ENCODE measurements around the gene OSBPL3.
A peak's percentile ranks its signal among the peaks of the same experiment; 100 is the strongest.

The OSBPL3 gene

GRCh38 chr7:25009257-25009656, 29.3 kb upstream of the OSBPL3 start:
- no peak overlapping the region for H3K4me3 ChIP-seq (ENCODE audit: low read length)
- H3K36me3 ChIP-seq (ENCODE audit: insufficient read depth, low read length): no peaks in the 10 kb centered on the region
- peaks cover 8% of the 10 kb centered on the region; the same call in 1 of the 2 replicates for H3K9me3 ChIP-seq (ENCODE audit: insufficient read depth, low read depth, low read length)
- H3K4me1 ChIP-seq (ENCODE audit: insufficient read depth, low read length): peaks cover 5% of the 10 kb centered on the region; the same call in 1 of the 2 replicates
- H3K27me3 ChIP-seq (ENCODE audit: insufficient read depth, low read length): no peaks in the 10 kb centered on the region
- H3K9ac ChIP-seq (ENCODE audit: low read depth, low read length): no peak overlapping the region
- H3K27ac ChIP-seq (ENCODE audit: low read depth, low read length): no peak overlapping the region
- 80% methylated on average over 5 of the region's 5 CpGs for WGBS

GRCh38 chr7:25007668-25008067, 27.7 kb upstream of the OSBPL3 start:
- H3K27me3 ChIP-seq (ENCODE audit: insufficient read depth, low read length): no peaks in the 10 kb centered on the region
- no peaks in the 10 kb centered on the region for H3K36me3 ChIP-seq (ENCODE audit: insufficient read depth, low read length)
- WGBS: 89% methylated on average over 1 of the region's 1 CpG
- no peak overlapping the region for H3K27ac ChIP-seq (ENCODE audit: low read depth, low read length)
- H3K4me1 ChIP-seq (ENCODE audit: insufficient read depth, low read length): peaks cover 5% of the 10 kb centered on the region; the same call in 1 of the 2 replicates
- H3K9ac ChIP-seq (ENCODE audit: low read depth, low read length): no peak overlapping the region
- no peak overlapping the region for H3K4me3 ChIP-seq (ENCODE audit: low read length)
- peaks cover 8% of the 10 kb centered on the region; the same call in 1 of the 2 replicates for H3K9me3 ChIP-seq (ENCODE audit: insufficient read depth, low read depth, low read length)

DNA sequence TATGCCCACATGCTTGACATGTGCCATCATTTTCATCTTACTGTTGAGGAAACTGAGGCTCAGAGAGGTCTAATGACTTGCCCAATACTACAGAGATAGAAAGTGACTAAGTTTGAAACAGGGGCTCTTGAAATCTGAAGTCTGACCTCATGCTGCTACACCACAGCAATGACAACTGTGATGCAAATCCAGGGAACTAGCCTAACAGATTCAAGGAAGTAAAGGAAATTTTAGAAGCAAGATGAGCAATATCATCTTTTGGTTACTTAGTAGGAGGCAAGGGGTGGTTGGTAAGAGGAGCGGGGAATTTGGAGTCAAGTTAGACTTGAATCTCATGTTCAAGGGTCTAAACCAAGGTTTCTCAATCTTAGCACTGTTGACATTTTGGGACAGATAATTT, 26.3 kb upstream of the OSBPL3 start:
- H3K4me3 ChIP-seq (ENCODE audit: low read length): no peak overlapping the region
- whole genome bisulfite sequencing: 94% methylated on average over 1 of the region's 1 CpG

DNA sequence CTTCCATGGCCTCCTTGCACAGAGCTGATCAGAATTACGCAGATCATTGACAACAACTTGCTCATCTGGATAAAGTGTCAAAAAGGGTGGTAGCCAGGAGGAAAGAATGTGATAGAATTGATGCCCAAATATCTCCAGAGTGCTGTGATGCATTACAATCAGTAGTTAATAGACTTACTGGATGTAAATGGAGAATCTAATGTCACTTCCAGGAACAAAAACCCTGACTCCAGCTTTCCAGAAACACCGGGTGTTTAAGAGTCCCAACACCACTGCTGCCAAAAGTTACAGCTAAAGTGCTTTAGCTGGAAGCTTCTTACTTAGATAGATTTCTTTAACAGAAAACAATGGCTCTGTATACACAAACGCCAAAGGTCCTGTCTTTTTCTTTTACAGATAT, 25.7 kb upstream of the OSBPL3 start:
- Histone ChIP-seq H3K9ac (ENCODE audit: low read depth, low read length) (no peak overlapping the region), H3K27ac (ENCODE audit: low read depth, low read length) (no peak overlapping the region), H3K36me3 (ENCODE audit: insufficient read depth, low read length) (no peaks in the 10 kb centered on the region), H3K27me3 (ENCODE audit: insufficient read depth, low read length) (no peaks in the 10 kb centered on the region), H3K9me3 (ENCODE audit: insufficient read depth, low read depth, low read length) (peaks cover 8% of the 10 kb centered on the region; the same call in 1 of the 2 replicates), H3K4me1 (ENCODE audit: insufficient read depth, low read length) (peaks cover 5% of the 10 kb centered on the region; the same call in 1 of the 2 replicates), H3K4me3 (ENCODE audit: low read length) (no peak overlapping the region)
- WGBS: 81% methylated on average over 3 of the region's 3 CpGs

More for the DNA sequence above, 26.3 kb upstream of the OSBPL3 start:
- Histone ChIP-seq H3K9ac (ENCODE audit: low read depth, low read length) (no peak overlapping the region), H3K27ac (ENCODE audit: low read depth, low read length) (no peak overlapping the region), H3K9me3 (ENCODE audit: insufficient read depth, low read depth, low read length) (peaks cover 8% of the 10 kb centered on the region; the same call in 1 of the 2 replicates), H3K27me3 (ENCODE audit: insufficient read depth, low read length) (no peaks in the 10 kb centered on the region), H3K4me1 (ENCODE audit: insufficient read depth, low read length) (peaks cover 5% of the 10 kb centered on the region; the same call in 1 of the 2 replicates), H3K36me3 (ENCODE audit: insufficient read depth, low read length) (no peaks in the 10 kb centered on the region)

DNA sequence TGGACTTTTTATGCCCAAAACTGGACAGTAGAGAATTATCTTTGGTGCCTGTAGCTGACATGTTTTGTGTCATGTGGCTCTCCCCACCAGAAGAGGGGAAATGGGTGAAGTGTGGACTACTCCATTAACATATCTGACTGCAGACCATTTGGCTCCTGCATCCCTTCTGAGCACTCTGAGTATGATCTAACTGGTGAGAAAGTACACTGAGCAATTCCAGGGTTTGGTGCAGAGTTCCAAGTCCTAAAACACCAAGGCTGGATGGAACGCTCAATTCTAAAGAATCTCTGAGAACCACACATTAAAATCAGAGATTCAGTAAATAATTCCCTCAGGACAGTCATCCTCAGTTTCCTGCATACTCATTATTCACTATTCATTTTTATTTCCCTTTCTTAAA, 22.8 kb upstream of the OSBPL3 start:
- Histone ChIP-seq H3K27ac (ENCODE audit: low read depth, low read length) (no peak overlapping the region), H3K36me3 (ENCODE audit: insufficient read depth, low read length) (no peaks in the 10 kb centered on the region), H3K9ac (ENCODE audit: low read depth, low read length) (no peak overlapping the region), H3K27me3 (ENCODE audit: insufficient read depth, low read length) (no peaks in the 10 kb centered on the region), H3K4me3 (ENCODE audit: low read length) (no peak overlapping the region), H3K9me3 (ENCODE audit: insufficient read depth, low read depth, low read length) (no peaks in the 10 kb centered on the region), H3K4me1 (ENCODE audit: insufficient read depth, low read length) (peaks cover 5% of the 10 kb centered on the region; the same call in 1 of the 2 replicates)
- WGBS: 95% methylated on average over 1 of the region's 1 CpG

- H3K27ac ChIP-seq (ENCODE audit: low read depth, low read length): no peak overlapping the region
- no peak overlapping the region for H3K4me3 ChIP-seq (ENCODE audit: low read length)
- H3K36me3 ChIP-seq (ENCODE audit: insufficient read depth, low read length): no peaks in the 10 kb centered on the region
- no peaks in the 10 kb centered on the region for H3K27me3 ChIP-seq (ENCODE audit: insufficient read depth, low read length)
- no peaks in the 10 kb centered on the region for H3K4me1 ChIP-seq (ENCODE audit: insufficient read depth, low read length)
- H3K9ac ChIP-seq (ENCODE audit: low read depth, low read length): no peak overlapping the region
- H3K9me3 ChIP-seq (ENCODE audit: insufficient read depth, low read depth, low read length): no peaks in the 10 kb centered on the region
- WGBS: 94% methylated on average over 3 of the region's 3 CpGs
Measured at GRCh38 chr7:24995466-24995865, 15.5 kb upstream of the OSBPL3 start.

GRCh38 chr7:24992314-24992713, 12.3 kb upstream of the OSBPL3 start:
- Histone ChIP-seq H3K27me3 (ENCODE audit: insufficient read depth, low read length) (no peaks in the 10 kb centered on the region), H3K9me3 (ENCODE audit: insufficient read depth, low read depth, low read length) (no peaks in the 10 kb centered on the region), H3K36me3 (ENCODE audit: insufficient read depth, low read length) (no peaks in the 10 kb centered on the region), H3K9ac (ENCODE audit: low read depth, low read length) (no peak overlapping the region), H3K4me1 (ENCODE audit: insufficient read depth, low read length) (no peaks in the 10 kb centered on the region), H3K27ac (ENCODE audit: low read depth, low read length) (no peak overlapping the region), H3K4me3 (ENCODE audit: low read length) (no peak overlapping the region)
- 97% methylated on average over 4 of the region's 4 CpGs for WGBS

GRCh38 chr7:24991353-24991752, 11.4 kb upstream of the OSBPL3 start:
- H3K9ac ChIP-seq (ENCODE audit: low read depth, low read length): no peak overlapping the region
- H3K4me3 ChIP-seq (ENCODE audit: low read length): no peak overlapping the region
- no peaks in the 10 kb centered on the region for H3K9me3 ChIP-seq (ENCODE audit: insufficient read depth, low read depth, low read length)
- WGBS: 92% methylated on average over 3 of the region's 3 CpGs
- no peak overlapping the region for H3K27ac ChIP-seq (ENCODE audit: low read depth, low read length)
- H3K4me1 ChIP-seq (ENCODE audit: insufficient read depth, low read length): no peaks in the 10 kb centered on the region
- no peaks in the 10 kb centered on the region for H3K27me3 ChIP-seq (ENCODE audit: insufficient read depth, low read length)
- no peaks in the 10 kb centered on the region for H3K36me3 ChIP-seq (ENCODE audit: insufficient read depth, low read length)

DNA sequence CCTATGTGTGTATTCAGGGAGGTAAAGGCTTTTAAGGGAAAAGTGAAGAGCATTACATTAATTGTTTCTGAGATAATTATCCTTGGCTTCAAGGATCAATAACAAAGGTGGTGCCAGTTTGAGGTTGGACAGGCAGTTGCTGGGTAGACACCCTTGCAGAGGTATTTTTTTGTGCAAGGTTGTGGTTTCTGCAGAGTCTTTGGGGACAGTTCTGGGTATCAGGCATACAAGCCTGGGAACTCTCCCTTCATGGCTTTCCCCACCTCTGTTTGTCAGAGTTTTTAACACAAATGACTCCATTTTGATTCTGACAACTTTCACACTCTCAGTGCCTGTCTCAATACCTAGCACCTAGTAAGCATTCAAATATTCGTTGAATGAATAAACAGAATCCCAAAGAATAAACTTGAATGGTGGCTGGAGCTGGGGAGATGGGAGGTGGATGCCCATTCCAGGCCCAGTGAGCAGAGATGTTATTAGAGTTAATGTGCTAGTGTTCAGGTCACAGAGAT, 7.4 kb upstream of the OSBPL3 start:
- Histone ChIP-seq H3K27me3 (ENCODE audit: insufficient read depth, low read length) (peaks cover 13% of the 10 kb centered on the region), H3K4me1 (ENCODE audit: insufficient read depth, low read length) (peaks cover 5% of the 10 kb centered on the region; the same call in 1 of the 2 replicates), H3K4me3 (ENCODE audit: low read length) (no peak overlapping the region), H3K9me3 (ENCODE audit: insufficient read depth, low read depth, low read length) (0 out of 2 replicates have a peak, but pooled peaks cover 9% of the 10 kb centered on the region), H3K27ac (ENCODE audit: low read depth, low read length) (no peak overlapping the region), H3K9ac (ENCODE audit: low read depth, low read length) (no peak overlapping the region), H3K36me3 (ENCODE audit: insufficient read depth, low read length) (no peaks in the 10 kb centered on the region)
- 96% methylated on average over 1 of the region's 1 CpG for WGBS

GRCh38 chr7:24982917-24983316, 2.9 kb upstream of the OSBPL3 start:
- H3K9me3 ChIP-seq (ENCODE audit: insufficient read depth, low read depth, low read length): 0 out of 2 replicates have a peak, but pooled peaks cover 9% of the 10 kb centered on the region
- peaks cover 43% of the 10 kb centered on the region for H3K27me3 ChIP-seq (ENCODE audit: insufficient read depth, low read length)
- WGBS: 90% methylated on average over 2 of the region's 2 CpGs
- H3K27ac ChIP-seq (ENCODE audit: low read depth, low read length): no peak overlapping the region
- no peak overlapping the region for H3K9ac ChIP-seq (ENCODE audit: low read depth, low read length)
- H3K4me3 ChIP-seq (ENCODE audit: low read length): no peak overlapping the region; the same call in 1 of the 2 replicates
- no peaks in the 10 kb centered on the region for H3K36me3 ChIP-seq (ENCODE audit: insufficient read depth, low read length)
- peaks cover 22% of the 10 kb centered on the region for H3K4me1 ChIP-seq (ENCODE audit: insufficient read depth, low read length)

DNA sequence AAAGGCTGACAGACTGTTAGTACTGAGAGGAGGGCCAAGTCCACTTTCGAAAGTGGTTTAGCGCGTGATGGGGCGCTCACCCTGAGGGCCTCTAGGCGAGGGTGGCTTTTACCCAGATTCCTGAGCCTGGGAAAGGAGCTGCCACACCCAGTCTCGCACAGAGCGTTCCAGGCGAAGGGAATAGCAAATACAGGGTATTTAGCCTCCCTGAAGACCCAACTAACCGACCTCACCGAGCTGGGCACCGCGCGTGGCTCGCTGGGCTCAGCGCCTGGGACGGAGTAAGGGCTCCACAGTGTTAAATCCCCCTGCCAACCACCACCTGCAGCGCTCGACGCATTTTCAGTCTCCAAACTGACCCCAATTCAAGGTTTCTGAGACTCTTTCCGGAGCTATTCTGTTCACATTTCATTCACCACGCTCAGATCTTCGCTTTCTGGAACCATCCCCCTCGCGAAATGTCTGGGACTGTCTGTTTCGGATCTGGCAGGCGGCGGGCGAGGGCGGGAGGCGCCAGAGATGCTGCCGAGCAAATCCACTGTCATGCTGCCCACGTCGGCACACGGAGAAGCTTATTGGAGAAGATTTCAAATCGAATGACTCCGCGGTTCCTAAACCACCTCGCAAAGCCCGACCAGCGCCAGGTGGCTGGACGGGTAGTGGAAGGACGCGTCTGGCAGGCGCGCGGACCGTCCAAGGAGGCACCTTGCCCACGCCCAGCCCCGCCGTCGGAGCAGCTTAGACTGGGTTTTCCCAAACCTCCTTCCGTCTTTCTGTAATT, 1.4 kb upstream of the OSBPL3 start:
- H3K27me3 ChIP-seq (ENCODE audit: insufficient read depth, low read length): peaks cover 45% of the 10 kb centered on the region
- no peaks in the 10 kb centered on the region for H3K36me3 ChIP-seq (ENCODE audit: insufficient read depth, low read length)
- H3K4me3 ChIP-seq (ENCODE audit: low read length): peak overlapping the region; percentile 82
- H3K9ac ChIP-seq (ENCODE audit: low read depth, low read length): no peak overlapping the region
- 0 out of 2 replicates have a peak, but pooled peaks cover 9% of the 10 kb centered on the region for H3K9me3 ChIP-seq (ENCODE audit: insufficient read depth, low read depth, low read length)
- no peak overlapping the region for H3K27ac ChIP-seq (ENCODE audit: low read depth, low read length)
- 2% methylated on average over 52 of the region's 52 CpGs for WGBS
- H3K4me1 ChIP-seq (ENCODE audit: insufficient read depth, low read length): peaks cover 29% of the 10 kb centered on the region

Measured in HUES64 (cell line).